Esophagus muscularis mucosa (tissue), 4 donors: ENCODE results near the gene RETREG2.

Experiments used
- EP300 ChIP-seq: sonication (generic); formaldehyde crosslinking; IDR thresholded peaks from one replicate; pipeline ENCODE4 v1.6.1; 2017; ENCODE audit warnings: antibody characterized with exemption
- POLR2AphosphoS5 ChIP-seq, 2 donors: sonication (generic); formaldehyde crosslinking; IDR thresholded peaks; one replicate each; pipeline ENCODE4 v1.6.1; 2017; ENCODE audit warnings: antibody characterized with exemption in 2 of 2
- TF ChIP-seq, protein P1 (sequence below), 3 experiments: fragments of 200-600 bp in 2 of 3; fragments of 450-650 bp in 1 of 3; sonication (generic) in 2 of 3; IDR thresholded peaks; one replicate each; pipeline ENCODE4 v1.5.1; 2017 to 2019; ENCODE audit warnings: antibody characterized with exemption in 3 of 3, mild to moderate bottlenecking in 2 of 3, moderate library complexity in 1 of 3

DNA sequence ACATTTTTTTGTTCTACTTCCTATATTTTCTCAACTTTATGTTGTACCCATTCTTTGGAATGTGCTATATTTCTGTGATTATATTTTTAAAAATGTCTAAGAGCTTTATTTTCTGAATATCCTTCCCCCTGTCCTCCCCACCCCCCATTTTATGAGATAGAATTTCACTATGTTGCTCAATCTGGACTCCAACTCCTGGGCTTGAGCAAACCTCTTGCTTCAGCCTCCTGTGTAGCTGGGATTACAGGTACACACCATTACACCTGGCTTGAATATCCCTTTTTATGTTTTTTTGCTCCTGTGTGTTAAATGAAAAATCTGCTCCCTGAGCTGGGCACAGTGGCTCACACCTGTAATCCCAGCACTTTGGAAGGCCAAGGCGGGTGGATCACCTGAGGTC lies 19.3 kb downstream of the RETREG2 start:
- TF ChIP-seq EP300 (no peak), POLR2AphosphoS5 (IDR thresholded peaks at IDR 0.05) (no peak)
- TF ChIP-seq, protein P1, sequence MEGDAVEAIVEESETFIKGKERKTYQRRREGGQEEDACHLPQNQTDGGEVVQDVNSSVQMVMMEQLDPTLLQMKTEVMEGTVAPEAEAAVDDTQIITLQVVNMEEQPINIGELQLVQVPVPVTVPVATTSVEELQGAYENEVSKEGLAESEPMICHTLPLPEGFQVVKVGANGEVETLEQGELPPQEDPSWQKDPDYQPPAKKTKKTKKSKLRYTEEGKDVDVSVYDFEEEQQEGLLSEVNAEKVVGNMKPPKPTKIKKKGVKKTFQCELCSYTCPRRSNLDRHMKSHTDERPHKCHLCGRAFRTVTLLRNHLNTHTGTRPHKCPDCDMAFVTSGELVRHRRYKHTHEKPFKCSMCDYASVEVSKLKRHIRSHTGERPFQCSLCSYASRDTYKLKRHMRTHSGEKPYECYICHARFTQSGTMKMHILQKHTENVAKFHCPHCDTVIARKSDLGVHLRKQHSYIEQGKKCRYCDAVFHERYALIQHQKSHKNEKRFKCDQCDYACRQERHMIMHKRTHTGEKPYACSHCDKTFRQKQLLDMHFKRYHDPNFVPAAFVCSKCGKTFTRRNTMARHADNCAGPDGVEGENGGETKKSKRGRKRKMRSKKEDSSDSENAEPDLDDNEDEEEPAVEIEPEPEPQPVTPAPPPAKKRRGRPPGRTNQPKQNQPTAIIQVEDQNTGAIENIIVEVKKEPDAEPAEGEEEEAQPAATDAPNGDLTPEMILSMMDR (IDR thresholded peaks at IDR 0.05): no peak
